ENCODE measurements around the gene NCAPD3.

NCAPD3 gene

DNA sequence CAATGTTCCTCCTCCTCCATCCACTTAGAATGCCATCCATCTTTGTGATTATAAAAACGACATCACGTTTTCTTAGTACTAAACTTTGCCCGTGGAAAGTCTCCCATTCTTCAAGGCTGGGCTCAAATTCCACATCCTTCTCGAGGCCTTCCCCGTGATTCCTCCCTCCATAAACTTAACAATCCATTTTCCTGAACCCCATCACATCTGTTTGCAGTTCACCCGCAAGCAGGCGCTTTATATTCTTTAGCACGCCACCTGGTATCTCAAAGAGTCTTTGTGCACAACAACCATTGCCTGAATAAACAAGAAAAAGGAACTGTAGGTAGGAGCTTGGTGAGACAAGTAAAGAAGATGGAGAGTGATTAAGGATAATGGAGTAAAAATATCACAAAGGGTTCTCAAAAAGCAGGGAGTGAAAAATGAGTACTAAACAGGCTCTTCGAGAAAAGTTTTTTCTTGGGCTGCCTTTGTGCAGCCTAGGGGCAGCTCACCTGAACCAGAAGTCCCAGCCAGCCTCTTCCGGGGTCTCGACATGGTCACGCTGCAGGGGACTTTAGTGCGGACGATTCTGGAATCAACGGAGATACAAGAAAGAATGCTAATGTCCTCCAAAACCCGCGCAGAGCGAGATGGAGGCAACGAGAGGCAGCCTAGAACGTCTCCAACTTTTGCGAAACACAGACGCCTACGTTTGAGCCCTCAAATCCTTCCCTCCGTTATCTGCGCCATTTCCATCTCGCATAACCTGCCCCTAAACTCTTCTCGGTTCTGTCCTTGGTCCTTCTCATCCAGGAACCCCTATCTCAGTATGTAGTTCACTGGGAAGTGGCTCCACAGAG lies 28.8 kb upstream of the NCAPD3 start:
- DNase-seq (ENCODE audit: low read depth in 2 of 2) = no peak

DNA sequence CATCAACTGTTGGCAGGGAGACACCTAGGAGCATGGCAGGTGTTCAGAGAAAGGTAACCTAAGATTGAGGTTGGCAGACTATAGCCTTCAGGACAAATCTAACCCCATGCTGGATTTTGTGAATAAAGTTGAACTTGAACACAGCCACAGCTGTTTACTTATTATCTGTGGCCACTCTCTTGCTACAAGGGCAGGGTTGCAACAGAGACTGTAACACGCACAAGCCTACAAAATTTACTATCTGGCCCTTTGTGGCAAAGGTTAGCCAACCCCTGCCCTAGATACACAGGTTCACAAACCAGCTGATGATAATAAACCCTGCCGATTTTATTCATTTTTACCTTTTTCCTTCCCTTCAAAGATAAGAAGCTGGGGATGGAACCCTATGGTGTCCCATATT lies 26.9 kb upstream of the NCAPD3 start:
- DNase-seq (ENCODE audit: low read depth in 2 of 2) = no peak

DNA sequence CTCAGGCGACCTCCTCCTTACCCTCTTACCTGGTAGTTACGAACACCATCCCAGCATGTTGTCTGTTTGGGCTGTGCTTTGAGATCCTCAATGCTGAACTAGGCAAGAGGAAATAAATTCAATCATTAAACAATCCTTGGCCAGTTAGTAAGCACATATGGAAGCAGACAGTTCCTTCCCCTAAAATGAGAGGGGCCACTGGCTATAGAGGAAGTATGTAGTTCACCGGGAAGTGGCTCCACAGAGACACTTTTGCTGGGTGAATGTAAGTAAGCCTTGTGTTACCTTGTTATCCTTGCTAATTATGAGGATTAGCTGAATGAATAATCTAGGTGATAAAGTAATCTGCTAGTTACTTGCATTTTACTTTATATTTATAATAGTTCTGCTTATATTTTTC lies 26.5 kb upstream of the NCAPD3 start:
- DNase-seq (ENCODE audit: low read depth in 2 of 2) = no peak

DNA sequence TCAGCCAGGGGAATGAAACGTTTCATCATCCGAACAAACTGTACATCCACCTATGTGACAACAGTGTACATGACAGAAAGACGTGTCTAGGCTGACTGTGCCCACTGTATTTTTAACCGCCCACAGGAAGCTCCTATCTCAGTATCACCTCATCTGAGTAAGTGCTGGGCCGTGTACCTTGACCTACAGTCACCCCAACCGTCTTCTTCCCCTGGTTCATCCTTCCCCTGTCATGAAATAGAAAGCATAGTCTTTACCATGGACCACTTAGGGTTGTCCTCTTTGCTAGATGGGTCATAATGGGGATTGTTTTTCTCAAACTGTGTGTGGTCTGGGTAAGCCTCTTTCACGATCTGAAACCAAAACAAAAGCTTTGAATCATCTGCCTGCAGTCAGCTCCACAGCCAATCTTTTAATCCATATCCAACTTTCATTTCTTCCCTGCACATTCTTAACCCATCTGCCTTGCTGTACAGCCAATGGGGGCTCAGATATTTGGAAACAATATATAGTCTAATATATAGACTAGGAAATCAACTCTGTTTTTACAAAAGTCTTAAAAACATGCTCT lies 25.2 kb upstream of the NCAPD3 start:
- no peak for DNase-seq (ENCODE audit: low read depth in 2 of 2)

DNA sequence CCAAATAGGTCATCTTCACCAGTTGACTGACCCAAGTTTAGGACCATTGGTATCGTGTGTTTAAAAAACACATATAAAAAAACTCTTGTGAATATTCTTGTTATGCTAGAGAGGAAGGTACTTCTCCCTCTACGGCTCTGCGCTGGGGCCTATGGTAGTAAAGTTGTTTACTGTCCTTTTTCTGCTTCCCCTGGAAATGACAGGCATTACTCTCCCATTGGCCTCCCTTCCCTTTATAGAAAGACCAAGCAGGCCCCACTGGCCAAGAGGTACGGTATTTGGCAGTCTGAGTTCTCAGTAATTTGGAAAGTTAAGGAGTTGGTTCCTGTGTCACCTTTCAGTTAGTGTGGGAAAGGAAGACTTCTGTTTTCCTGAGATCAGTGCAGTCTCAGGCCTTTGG lies 22.9 kb upstream of the NCAPD3 start:
- DNase-seq (ENCODE audit: low read depth in 2 of 2) = no peak

- no peak for DNase-seq (ENCODE audit: low read depth in 2 of 2)
Observed at GRCh38 chr11:134246100-134246499, 22.3 kb upstream of the NCAPD3 start.

DNA sequence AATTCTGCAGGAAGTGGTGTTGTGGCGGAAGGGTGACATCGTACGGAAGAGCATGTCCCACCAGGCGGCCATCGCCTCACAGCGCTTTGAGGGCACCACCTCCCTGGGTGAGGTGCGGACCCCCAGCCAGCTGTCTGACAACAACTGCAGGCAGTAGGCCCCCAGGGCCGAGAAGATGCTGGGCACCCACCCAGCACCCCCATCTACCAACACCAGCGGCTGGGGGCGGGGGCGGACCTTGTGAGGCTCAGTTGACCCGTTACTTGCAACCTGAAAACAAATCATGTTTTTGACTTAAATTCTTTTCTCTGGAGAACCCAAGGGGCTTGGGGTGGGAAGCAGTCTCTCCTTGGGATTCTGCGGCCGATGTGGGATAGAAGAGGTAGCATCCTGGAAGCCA lies 21.7 kb upstream of the NCAPD3 start:
- DNase-seq (ENCODE audit: low read depth in 2 of 2) = no peak

DNA sequence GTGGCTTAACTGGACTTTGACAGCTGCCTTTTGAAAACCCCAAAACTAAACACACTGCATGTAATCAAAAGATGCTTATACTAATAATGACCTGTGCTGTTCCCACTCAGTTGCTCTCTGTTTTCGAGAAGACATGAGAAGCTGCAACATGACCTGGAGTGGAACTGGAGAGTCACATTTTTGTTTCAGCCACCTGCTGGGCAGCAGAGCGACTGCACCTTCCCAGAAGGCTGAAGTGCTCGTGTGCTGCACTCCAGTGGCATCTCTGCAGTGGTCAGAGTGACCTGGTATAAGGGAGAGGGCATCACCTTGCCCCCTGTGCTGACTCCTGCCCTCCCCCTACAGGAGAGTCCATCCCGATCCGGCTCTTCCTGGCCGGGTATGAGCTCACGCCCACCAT lies 20.8 kb upstream of the NCAPD3 start:
- no peak for DNase-seq (ENCODE audit: low read depth in 2 of 2)

- DNase-seq (ENCODE audit: low read depth in 2 of 2) = no peak
Observed at GRCh38 chr11:134243913-134244312, 20.1 kb upstream of the NCAPD3 start.

DNA sequence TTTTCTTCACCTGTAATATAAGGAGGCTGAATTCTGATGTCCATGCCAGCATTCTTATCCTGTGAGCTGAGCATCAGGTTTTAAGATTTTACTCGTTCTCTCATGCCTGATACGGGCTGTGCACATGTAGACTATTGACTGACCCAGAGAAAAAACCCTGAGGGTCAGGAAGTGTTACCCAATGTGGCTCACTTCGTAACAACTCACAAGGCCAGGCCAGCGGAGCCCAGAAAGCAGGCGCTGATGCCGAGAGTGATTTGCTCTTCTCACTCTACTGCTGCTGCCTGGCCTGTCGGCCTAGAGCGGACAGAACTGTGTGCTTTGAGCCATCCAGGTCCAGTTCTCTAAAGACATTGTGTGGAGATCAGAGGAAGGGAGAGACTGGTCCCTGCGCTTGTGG lies 18.6 kb upstream of the NCAPD3 start:
- no peak for DNase-seq (ENCODE audit: low read depth in 2 of 2)

DNA sequence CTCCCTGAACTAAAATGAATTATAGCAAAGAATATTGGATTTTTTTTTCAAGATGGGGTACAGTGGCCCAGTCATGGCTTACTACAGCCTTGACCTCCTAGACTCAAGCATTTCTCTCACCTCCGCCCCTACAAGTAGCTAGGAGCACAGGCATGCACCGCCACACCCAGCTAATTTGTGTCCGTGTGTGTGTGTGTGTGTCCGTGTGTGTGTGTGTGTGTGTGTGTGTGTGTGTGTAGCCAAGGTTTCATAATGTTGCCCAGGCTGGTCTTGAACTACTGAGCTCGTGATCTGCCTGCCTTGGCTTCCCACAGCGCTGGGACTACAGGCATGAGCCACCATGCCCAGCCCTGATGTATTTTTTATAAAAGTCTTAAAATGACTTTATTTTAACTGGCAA lies 16.8 kb upstream of the NCAPD3 start:
- DNase-seq (ENCODE audit: low read depth in 2 of 2) = no peak

DNA sequence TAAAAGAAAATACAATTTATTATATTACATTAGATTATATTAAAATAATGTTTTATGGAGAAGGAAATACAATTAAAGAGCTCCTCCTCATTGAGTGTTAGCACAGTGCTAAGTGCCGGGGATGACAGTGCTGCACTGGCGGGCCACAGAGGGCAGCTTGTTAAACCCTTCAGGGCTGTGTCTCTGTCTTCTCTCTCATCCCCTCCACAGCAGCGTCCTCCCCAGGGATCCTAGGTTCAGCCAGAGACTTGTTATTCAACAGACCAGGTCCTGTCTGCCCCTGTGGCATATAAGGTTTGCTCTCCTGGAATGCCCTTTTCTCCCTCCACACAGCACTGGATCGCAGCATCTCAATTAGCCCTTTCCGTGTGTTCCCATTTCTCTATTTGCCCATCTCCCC lies 15.2 kb upstream of the NCAPD3 start:
- no peak for DNase-seq (ENCODE audit: low read depth in 2 of 2)

DNA sequence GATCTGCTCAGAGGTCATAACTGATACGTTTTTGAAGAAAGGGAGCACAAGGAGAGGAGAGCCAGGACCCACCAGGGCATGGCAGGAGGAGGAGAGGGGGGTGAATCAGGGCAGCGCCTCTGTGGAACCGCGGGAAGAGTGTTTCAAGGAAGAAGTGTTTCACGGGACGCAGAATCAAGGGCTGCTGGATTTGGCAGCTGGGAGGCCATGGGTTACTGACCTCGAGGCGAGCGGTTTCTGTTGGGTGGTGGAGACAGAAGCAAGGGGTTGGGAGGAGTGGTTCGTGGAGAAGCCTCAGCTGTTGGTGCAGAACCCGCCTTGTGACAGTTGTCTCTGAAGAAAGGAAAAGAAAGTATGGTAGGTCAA lies 13.8 kb upstream of the NCAPD3 start:
- DNase-seq (ENCODE audit: low read depth in 2 of 2) = no peak

DNA sequence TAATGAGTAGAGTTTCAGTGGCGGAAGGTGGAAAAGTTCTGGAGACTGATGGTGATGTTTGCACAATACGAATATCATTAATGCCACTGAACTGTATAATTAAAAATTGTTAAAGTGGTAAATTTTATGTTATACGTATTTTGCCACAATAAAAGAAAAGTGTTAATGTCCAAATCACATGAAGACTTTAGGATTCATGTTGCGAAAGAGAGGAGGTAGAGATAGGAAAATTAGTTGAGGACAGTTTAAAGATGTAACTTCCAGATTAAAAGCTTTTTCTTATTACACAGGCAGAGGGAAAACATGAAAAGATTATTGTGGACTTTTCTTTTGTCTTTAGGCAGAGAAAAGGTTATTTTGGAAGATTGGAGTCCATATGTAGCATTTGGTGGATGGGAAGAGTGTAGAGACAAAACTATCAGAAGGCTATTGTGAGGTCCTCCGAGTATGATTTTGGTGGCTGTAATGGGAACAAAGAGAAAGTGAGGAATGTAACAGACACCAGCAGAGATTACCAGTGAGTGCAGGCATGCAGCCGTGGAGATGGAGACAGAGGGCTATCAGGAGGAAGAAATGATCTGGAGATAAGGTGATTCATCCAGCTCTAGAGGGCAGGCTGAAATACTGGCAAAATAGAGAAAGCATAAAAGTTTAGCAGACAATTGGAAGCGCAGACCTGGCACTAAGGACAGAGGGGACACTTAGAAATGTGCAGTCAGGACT lies 13.2 kb upstream of the NCAPD3 start:
- DNase-seq (ENCODE audit: low read depth in 2 of 2) = no peak

GRCh38 chr11:134235399-134235798 lies 11.6 kb upstream of the NCAPD3 start:
- DNase-seq (ENCODE audit: low read depth in 2 of 2) = no peak

DNA sequence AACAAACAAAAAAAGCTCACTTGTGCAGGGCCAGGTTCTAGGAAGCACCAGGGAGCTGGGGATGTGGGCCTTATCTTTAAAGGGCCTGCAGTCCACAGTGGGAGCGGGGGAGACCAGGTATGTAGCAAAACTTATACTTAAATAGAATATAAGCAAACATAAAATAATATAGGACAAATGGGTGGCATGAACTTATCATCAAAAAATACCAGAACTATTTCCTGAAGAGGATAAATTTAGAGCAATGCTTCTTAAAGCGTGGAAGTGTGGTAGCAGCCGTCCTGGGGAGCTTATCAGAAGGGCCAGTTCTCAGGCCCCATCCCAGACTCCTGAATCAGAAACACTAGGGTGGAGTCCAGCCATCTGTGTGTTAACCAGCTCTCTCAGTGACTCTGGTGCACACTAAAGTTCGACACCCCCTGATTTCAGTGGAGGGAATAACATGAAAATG lies 10.0 kb upstream of the NCAPD3 start:
- DNase-seq (ENCODE audit: low read depth in 2 of 2) = no peak

- no peak for DNase-seq (ENCODE audit: low read depth in 2 of 2)
Observed at GRCh38 chr11:134231958-134232659, 8.3 kb upstream of the NCAPD3 start.

DNA sequence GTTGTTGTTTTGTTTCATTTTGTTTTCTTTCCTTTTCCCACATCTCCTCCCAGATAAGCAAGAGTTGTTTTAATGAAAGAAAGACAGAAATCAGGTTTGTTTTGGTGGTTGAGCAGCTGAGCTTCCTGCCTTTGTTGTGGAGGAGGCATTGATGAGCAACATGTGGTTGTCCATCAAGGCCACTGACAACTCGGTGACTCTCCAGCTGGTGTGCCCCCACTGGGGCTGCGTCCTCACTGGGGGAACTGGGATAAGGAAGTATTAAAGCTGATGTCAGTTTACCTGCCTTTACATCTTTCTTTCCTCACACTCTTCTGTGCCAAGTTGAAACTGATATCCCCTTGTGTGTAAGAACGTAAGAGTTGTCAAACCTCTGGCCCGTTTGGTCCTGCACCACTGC lies 6.6 kb upstream of the NCAPD3 start:
- no peak for DNase-seq (ENCODE audit: low read depth in 2 of 2)

GRCh38 chr11:134229126-134229790 lies 5.5 kb upstream of the NCAPD3 start:
- no peak for DNase-seq (ENCODE audit: low read depth in 2 of 2)

- DNase-seq (ENCODE audit: low read depth in 2 of 2) = peak in 1 of 2 donors; percentile 10
Observed at GRCh38 chr11:134228625-134229024, 4.9 kb upstream of the NCAPD3 start.

DNA sequence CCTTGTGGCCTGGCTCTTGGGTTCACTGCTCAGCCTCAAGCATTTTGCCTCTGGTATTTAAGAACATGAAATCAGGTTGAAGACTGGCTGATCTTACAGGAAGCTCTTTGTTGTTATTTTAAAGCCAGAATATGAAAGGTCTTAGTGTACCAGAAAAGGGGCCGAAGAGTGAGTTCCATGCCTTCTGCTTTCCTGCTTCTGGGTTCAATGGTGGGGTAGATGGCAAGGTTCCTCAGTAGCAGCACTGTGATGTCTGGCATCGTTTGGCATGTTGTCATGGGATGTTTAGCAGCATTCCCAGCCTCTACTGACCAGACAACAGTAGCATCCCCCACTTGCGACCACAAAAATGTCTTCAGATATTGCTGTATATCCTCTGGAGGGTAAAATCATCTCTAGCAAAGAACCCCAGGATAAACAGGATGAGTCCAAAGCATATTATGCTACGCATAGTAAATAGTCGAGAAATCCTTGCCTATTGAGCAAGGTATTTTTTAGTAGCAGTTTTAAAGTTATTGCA lies 3.1 kb upstream of the NCAPD3 start:
- no peak for DNase-seq (ENCODE audit: low read depth in 2 of 2)

All from activated CD8-positive, alpha-beta memory T cell treated with anti-CD3 and anti-CD28 coated beads for 4 hours (primary cell).